NCI-H82 treated with DMSO at 0.1 percent for 48 hours (cell line): Measurements from ENCODE around the gene TSTD1.
"Not testable (repeated sequence)": the region's sequence is repeated elsewhere in the genome, so short reads cannot be mapped to it uniquely, and the experiment has no call there.

ENCODE experiments used
- DNase-seq: peaks from one replicate; lab custom pipeline; 2025; ENCODE audit not compliant: unreplicated experiment; lab: John Stamatoyannopoulos, UW

TSTD1 gene

GRCh38 chr1:161069241-161069640 lies 30.5 kb upstream of the TSTD1 start:
- no peak for DNase-seq

DNA sequence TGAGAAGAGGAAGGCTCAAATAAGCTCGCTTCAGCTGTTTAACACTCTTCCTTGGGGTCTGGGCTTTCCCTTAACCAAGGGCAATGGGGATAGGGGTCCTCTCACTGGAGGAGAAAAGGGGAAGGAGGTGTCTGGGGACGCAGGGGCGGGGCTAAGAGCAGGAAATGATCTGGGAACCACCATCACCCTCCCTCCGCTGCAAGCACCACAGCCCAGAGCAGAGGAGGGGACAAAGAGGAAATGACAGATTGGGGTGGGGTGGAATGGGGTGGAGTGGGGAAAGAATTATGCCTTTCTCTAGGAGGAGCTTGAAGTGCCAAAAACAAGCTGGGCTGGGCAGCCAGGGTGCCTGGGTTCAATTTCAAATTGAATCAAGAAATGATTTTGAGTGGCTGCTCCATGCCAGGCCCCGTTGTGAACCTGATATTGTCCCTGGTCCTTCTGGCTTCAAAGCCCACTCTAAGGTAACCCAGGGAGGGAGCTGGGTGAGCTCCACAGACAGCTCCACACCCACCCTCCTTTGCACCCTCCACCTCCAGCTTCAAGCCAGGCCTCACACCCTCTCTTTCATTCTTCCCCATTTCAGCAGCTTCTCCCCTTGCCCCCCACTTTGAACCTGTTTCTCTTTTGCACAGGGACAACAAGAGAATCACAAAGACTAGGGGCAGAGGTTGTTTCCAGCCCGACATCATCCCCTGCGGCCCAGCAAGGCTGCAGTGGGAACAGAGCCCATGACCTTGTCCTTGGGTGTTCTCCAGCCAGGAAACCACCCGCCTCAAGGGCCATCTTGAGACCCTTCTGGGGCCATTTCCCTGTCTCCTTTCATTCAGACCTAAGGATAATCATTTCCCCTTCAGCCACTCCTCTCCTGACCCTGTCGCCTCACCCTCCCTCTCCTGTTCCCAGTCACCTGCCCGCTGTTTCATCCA lies 29.8 kb upstream of the TSTD1 start:
- DNase-seq = no peak

DNA sequence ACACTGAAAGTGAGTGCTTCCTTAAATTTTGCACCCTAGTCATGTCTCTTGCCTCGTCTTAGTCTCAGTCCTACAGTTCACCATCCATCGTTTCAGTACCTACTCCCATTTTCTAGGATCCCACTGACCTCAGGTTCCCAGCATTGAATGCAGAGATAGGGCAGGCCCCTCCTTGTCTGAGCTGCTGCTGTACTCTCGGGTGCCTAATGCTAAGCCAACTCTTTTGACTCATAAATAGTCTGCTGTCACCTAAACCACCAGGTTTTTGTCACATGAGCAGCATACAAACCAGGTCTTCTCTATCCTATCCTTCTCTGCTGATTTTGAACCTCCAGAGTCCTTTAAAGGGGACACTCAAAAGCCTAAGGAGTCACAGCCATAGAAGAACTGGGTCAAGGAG lies 27.9 kb upstream of the TSTD1 start:
- no peak for DNase-seq

GRCh38 chr1:161065681-161066080 lies 26.9 kb upstream of the TSTD1 start:
- not testable (repeated sequence) for DNase-seq

DNA sequence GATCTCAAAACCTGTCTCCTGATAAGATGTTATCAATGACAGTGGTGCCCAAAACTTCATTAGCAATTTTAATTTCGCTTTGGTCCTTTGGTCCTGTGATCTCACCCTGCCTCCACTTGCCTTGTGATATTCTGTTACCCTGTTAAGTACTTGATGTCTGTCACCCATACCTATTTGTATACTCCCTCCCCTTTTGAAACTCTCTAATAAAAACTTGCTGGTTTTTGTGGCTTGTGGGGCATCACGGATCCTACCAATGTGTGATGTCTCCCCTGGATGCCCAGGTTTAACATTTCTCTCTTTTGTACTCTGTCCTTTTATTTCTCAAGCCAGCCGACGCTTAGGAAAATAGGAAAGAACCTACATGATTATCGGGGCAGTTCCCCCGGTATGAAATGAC lies 25.2 kb upstream of the TSTD1 start:
- DNase-seq = not testable (repeated sequence)

DNA sequence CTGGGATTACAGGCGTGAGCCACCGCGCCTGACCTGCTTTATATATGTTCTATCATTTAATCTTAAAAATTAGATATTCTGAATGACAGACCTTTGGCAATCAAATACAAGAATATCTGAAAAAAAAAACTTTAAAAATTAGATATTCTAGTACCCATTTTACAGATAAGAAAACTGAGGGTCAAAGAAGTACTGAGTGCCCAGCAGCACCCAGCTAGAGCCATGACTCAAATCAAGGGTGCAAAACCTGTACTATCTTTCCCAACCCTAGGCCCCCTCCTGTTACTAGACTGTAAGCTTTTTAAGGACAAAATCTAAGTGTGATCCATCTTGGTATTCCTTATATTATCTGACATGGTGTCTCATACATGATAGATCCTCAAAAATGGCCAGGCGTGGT lies 22.7 kb upstream of the TSTD1 start:
- DNase-seq = no peak

DNA sequence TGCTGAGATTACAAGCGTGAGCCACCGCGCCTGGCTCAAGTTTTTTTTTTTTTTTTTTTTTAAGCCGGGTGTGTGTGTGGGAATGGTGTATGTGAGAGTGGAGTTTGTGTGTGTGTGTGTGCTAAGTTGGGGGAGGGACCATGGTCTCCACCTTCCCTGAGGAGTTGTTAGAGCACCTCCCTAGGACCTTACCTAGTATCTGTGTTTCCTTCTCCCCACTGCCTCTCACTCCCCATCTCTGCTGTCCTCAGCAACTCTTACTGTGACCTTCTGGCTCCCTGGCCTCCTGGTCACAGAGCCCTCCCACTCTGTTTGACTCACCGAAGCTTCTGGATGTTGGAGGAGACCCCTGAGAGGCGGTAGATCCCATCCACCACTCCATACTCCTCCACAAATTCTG lies 20.5 kb upstream of the TSTD1 start:
- DNase-seq = no peak

DNA sequence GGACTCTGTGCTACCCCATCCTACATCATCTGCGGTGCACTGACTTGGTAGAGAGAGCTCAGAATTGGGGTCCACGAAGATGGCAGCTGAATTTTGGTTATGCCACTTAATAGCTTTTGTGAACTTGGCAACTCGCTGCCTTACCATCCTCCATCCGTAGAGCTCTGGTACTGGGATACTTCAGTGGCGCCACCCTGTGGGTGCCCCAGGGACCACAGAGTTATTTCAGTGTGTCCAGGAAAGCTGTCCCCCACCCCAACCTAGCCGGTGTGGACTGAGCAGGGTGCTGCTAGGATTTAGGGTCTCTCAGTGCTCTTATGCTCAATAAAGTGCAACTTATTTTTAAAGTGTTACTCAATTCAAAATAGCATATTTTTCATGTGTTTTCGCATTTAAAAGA lies 16.0 kb upstream of the TSTD1 start:
- DNase-seq = no peak

- no peak for DNase-seq
Observed at GRCh38 chr1:161054232-161054631, 15.5 kb upstream of the TSTD1 start.

GRCh38 chr1:161052899-161053298 lies 14.1 kb upstream of the TSTD1 start:
- DNase-seq = no peak

DNA sequence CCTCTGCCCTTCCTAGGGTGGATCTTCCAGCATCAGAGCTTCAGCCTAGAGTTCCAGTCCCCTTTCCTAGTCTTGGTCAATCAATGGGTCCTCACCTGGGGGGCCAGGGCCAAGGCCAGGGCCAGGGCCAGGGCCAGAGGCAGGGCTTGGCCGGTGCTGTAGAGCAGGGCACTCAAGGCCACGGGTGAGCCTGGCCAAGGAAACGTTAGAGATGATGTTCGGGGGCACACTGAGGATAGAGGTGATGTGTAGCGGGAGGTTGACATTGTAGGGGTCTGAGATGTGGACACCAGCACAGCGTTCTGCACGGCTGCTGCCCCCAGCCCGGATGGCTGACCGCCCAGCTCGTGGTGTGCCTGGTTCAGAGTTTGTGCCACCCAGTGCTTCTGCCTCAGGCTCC lies 12.5 kb upstream of the TSTD1 start:
- no peak for DNase-seq

GRCh38 chr1:161048949-161049722 lies 10.4 kb upstream of the TSTD1 start:
- DNase-seq = no peak

- no peak for DNase-seq
Observed at GRCh38 chr1:161047436-161048420, 9.0 kb upstream of the TSTD1 start.

DNA sequence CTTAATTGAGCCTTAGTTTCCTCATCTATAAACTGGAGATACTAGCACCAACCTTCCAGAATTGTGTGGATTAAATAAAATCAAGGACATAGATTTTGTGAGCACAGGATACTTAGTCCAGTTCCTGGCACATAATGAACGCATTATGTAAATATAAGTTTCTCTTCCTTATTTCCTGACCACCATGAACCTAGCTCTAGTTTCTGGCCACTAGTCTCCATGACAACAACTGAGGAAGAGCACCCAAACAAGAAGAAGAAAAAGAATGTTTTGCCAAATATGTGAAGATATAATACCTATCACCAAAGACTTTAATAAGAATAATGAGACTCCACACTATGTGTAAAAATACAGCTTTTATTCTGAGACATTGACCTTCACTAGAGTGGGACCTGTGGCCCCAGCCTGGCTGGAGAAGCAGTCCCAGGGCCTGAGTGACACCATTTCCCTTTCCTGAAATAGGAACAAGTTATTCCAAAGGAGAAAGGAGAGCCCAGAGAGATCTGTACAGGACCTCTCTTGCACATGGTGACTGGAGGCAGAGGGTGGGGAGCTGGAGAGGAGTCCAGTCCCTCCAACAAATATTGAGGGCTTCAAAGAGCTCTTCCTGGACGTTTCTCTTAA lies 8.0 kb upstream of the TSTD1 start:
- DNase-seq = no peak

GRCh38 chr1:161045736-161046604 lies 7.2 kb upstream of the TSTD1 start, which contains the start of gene USF1:
USF1 (minus strand) TSS chr1:161045977; CDS start chr1:161043275, 2,702 bp downstream.
- peak; percentile 94 for DNase-seq

DNA sequence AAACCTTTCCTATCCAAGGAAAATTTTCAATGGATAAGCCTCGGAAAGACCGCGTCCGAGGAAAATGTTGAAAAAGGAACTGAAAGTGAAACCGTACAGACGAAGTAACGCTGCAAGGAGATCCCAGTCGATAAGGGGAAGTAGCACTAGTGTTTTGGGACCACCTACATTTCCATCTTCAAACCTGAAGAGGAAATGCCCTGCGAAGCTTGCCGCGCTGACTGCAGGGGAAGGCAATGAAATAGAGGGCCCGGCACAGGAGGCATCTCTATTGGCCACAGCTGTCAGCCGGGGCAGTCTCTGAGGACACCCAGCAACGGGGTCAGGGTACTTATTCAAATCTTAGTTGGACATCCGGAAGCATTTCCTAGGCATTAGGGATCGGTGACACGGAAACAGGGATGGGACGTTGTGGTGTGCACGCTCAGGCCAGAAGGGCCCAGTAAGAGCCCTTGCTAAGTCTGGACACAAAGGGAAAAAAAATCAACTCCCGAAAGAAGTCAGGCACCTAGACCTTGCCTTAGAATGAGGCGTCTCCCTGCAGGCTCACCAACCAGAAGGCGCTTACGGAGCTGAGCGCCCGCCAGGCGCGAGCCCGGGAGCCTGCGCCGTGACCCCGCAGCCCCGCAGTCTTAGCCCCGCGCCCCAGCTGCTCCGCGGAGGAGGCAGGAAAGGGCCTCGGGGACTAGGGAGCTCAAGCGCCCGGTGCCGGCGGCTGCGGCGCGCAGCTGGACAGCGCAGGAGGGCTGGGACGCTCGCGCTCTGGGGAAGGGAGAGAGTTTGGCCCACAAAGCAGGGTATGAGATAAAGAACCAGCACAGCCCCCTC lies 6.4 kb upstream of the TSTD1 start:
- DNase-seq = peak; percentile 82

GRCh38 chr1:161044535-161044907 lies 5.8 kb upstream of the TSTD1 start:
- DNase-seq = no peak

DNA sequence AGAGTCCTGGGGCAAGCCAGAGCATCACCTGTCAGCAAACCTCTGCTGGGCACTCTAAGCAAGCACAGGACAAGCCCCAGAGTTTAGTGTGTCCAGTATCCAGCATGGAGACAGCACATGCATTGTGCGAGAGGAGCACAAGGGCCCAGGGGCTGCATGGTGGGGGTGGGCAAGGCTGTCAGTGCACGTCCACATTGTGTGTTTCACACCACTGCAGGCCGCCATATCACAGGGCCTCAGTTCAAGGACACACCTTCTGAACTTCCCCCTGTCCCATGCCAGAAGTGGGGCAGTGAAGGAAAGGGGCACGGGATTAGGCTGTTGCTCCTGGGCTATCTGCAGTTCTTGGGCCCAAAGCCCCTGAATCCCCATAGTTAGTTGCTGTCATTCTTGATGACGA lies 782 bp upstream of the TSTD1 start:
- no peak for DNase-seq

DNA sequence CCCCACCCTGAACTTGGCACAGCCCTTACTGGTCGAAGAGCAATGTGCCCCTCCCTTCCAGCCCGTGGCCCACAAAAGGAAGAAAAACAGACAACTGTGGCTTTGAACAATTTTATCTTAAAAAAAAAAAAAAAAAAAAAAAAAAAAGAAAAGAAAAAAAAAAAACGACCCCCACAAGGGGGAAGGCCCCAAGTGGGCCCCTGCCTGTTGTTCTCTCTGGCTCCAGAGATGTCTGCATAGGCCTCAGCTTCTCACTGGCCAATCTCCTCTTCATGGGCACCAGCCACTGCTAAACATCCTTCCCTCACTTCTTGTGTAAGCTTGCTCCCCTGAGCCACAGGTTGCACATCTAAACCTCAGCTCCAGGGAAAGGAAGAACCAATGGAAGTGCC lies 386 bp upstream of the TSTD1 start:
- DNase-seq = no peak
